CD4-positive, CD25-positive, alpha-beta regulatory T cell (primary cell): Measurements from ENCODE around the gene WNT2B. TPM values are rescaled to one million over a fixed set of nuclear protein-coding genes. Genes with fewer than 3 reads are reported as not detected.

Experiments
- ATAC-seq, 2 donors: fragments of 150-1000 bp; cut with Tn5 transposase; one replicate each; pipeline ENCODE4 v1.10.0; 2021; ENCODE audit warnings: low read depth in 2 of 2, moderate number of reproducible peaks in 2 of 2, moderate library complexity in 1 of 2
- DNase-seq, 3 donors: peaks; one replicate each; pipeline versions ENCODE4 v3.0.0 to v3.0.0-alpha.2; 2012 to 2022; ENCODE audit warnings: mixed read lengths in 1 of 3
- H3K27ac ChIP-seq: one replicate; pipeline ENCODE4 v1.7.0; 2013; ENCODE audit warnings: mild to moderate bottlenecking, low read length; ENCODE audit not compliant: insufficient read depth, poor library complexity, severe bottlenecking
- H3K27me3 ChIP-seq: one replicate; pipeline ENCODE4 v1.7.0; 2013; ENCODE audit warnings: low read length; ENCODE audit not compliant: control insufficient read depth, insufficient read depth
- H3K36me3 ChIP-seq: one replicate; pipeline ENCODE4 v1.7.0; 2013; ENCODE audit warnings: mild to moderate bottlenecking, low read length, moderate library complexity; ENCODE audit not compliant: control insufficient read depth, insufficient read depth
- H3K4me1 ChIP-seq: 2 replicates; pipeline ENCODE4 v1.7.0; 2013; ENCODE audit warnings: mild to moderate bottlenecking, low read length; ENCODE audit not compliant: insufficient read depth, control insufficient read depth, poor library complexity, severe bottlenecking
- H3K4me3 ChIP-seq: one replicate; pipeline ENCODE4 v1.7.0; 2013; ENCODE audit warnings: low read depth, mild to moderate bottlenecking, low read length, moderate library complexity
- H3K9me3 ChIP-seq, 2 experiments: 1 replicate in 1 of 2; 2 replicates in 1 of 2; pipeline ENCODE4 v1.7.0; 2013; ENCODE audit warnings: low read length in 2 of 2, mild to moderate bottlenecking in 1 of 2, moderate library complexity in 1 of 2; ENCODE audit not compliant: control insufficient read depth in 2 of 2
- H3K27ac Mint-ChIP-seq, 3 donors: one replicate each; pipeline ENCODE4 v1.8.0; 2020 to 2022; ENCODE audit warnings: mild to moderate bottlenecking in 3 of 3, mixed read lengths in 3 of 3, moderate library complexity in 2 of 3
- H3K27me3 Mint-ChIP-seq: one replicate; pipeline ENCODE4 v1.8.0; 2022; ENCODE audit warnings: mild to moderate bottlenecking, mixed read lengths
- H3K36me3 Mint-ChIP-seq: one replicate; pipeline ENCODE4 v1.8.0; 2020; ENCODE audit warnings: mixed read lengths
- H3K4me1 Mint-ChIP-seq, 4 donors: one replicate each; pipeline ENCODE4 v1.8.0; 2020 to 2022; ENCODE audit warnings: mixed read lengths in 4 of 4, mild to moderate bottlenecking in 1 of 4
- H3K4me3 Mint-ChIP-seq, 4 donors: one replicate each; pipeline ENCODE4 v1.8.0; 2020 to 2022; ENCODE audit warnings: mild to moderate bottlenecking in 4 of 4, mixed read lengths in 4 of 4, moderate library complexity in 3 of 4
- H3K9me3 Mint-ChIP-seq, 7 donors: one replicate each; pipeline ENCODE4 v1.8.0; 2020 to 2022; ENCODE audit warnings: mixed read lengths in 7 of 7, mild to moderate bottlenecking in 3 of 7, moderate library complexity in 2 of 7
- polyA plus RNA-seq, 4 donors: library from polyadenylated mRNA; unstranded; fragments of 300-500 nt; fragmentation: Illumina TruSeq; gene quantifications; one replicate each; pipeline ENCODE4 v1.2.3, GENCODE V29; 2021
- total RNA-seq: library from RNA; stranded (reverse); gene quantifications from one replicate; pipeline ENCODE4 v1.2.3, GENCODE V29; 2022

Gene WNT2B
- total and polyA plus RNA-seq, 5 donors from 2014 or later, result 0.01 to 1.2 (median 0.31) TPM; not detected in 1

DNA sequence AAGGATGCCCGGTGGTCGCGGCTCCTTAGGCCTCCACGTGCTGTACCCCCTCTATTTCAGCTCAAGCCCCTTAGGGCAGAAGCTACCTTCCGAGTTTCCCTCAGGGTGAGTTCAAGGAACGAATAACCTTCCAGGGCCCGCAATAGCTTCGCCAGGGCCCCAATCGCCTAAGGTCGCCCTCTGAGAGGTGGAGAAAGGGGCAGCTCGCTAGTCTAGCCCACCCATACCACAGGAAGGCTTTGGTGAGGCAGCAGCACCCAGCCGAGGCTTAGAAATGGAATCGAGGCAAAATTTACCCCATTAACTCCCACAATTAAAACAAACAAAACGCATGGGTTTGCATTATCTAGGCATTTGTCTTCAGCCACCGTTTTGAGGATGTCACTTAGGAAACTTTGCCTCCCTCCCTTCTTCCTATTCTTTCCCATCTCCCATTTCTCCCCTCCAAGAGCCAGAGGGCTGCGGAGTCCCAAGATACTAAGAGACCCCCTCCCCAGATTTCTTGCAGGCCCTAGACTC lies 954 bp downstream of the WNT2B start:
- Histone ChIP-seq H3K4me1 (peaks cover 21% of the 10 kb centered on the region), H3K4me3 (no peak overlapping the region), H3K27ac (no peak overlapping the region), H3K36me3 (no peaks in the 10 kb centered on the region), H3K27me3 (peaks cover 5% of the 10 kb centered on the region), H3K9me3 (no peaks in the 10 kb centered on the region)
- H3K27ac Mint-ChIP-seq, result no peak overlapping the region
- DNase-seq (no peak), ATAC-seq (no peak)
- H3K36me3 Mint-ChIP-seq, result no peaks in the 10 kb centered on the region
- no peaks in the 10 kb centered on the region for H3K9me3 Mint-ChIP-seq
- peaks cover 57% of the 10 kb centered on the region for H3K27me3 Mint-ChIP-seq
- H3K4me3 Mint-ChIP-seq, result peak overlapping the region; percentile 65 to 77 (median 72)
- H3K4me1 Mint-ChIP-seq, result peaks cover 0 to 25% (median 3%) of the 10 kb centered on the region in 4 donors

DNA sequence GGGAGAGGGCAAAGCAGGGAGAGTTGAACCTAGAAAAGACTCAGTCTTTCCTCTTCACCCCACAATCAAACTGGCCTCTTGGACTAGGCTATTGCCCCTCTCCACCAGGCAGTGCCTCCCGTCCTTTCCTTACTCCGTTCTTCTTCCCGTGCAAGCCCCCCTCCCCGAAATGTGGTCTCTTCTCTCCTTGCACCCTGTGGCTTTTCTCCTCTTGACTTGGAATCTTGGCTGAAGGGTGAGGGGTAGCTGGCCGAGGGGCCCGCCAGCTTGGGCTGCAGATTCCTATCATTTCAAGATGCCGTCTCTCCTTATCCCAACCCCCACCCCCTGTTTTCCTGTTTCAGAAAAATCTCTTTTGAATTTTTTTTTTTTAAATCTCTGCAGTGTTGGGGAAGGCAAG lies 1.6 kb downstream of the WNT2B start:
- H3K4me1 Mint-ChIP-seq, result peaks cover 0 to 25% (median 3%) of the 10 kb centered on the region in 4 donors
- DNase-seq, result no peak
- H3K27ac Mint-ChIP-seq, result peak overlapping the region in 1 of 3 donors; percentile 10

DNA sequence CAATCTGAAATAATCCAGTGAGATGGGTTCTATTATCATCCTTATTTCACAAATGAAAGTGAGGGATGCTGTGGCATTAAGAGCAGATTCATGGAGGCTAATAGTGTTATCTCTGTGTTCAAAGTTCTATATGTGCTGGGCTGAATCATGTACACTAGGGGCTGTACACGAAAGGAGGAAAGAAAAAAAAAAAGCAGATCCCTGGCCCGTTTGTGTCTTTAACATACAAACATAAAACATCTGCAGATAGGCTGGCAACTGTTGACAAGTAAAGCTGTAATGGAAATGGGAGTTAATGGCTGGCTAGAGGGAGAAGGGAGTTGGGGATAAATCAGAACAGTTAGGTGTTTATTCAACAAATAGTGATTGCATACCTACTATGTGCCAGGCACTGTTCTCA lies 3.1 kb downstream of the WNT2B start:
- peaks cover 4% of the 10 kb centered on the region for H3K36me3 Mint-ChIP-seq
- H3K9me3 ChIP-seq, result no peaks in the 10 kb centered on the region
- H3K27me3 Mint-ChIP-seq, result peaks cover 38% of the 10 kb centered on the region
- peaks cover 0 to 24% (median 3%) of the 10 kb centered on the region in 4 donors for H3K4me1 Mint-ChIP-seq
- H3K4me3 ChIP-seq, result no peak overlapping the region
- H3K27me3 ChIP-seq, result peaks cover 2% of the 10 kb centered on the region
- no peaks in the 10 kb centered on the region for H3K36me3 ChIP-seq
- peaks cover 21% of the 10 kb centered on the region for H3K4me1 ChIP-seq
- peak overlapping the region in 1 of 4 donors; percentile 79 for H3K4me3 Mint-ChIP-seq
- H3K9me3 Mint-ChIP-seq, result no peaks in the 10 kb centered on the region
- H3K27ac Mint-ChIP-seq, result no peak overlapping the region
- ATAC-seq (no peak), DNase-seq (no peak)
- no peak overlapping the region for H3K27ac ChIP-seq

More for the DNA sequence above, 1.6 kb downstream of the WNT2B start:
- Histone ChIP-seq H3K27me3 (peaks cover 3% of the 10 kb centered on the region), H3K4me3 (no peak overlapping the region), H3K4me1 (peaks cover 21% of the 10 kb centered on the region), H3K27ac (no peak overlapping the region), H3K36me3 (no peaks in the 10 kb centered on the region), H3K9me3 (no peaks in the 10 kb centered on the region)
- no peaks in the 10 kb centered on the region for H3K9me3 Mint-ChIP-seq
- H3K36me3 Mint-ChIP-seq, result peaks cover 2% of the 10 kb centered on the region
- no peak for ATAC-seq
- peak overlapping the region in 3 of 4 donors; percentile 24 to 77 (median 65) for H3K4me3 Mint-ChIP-seq
- H3K27me3 Mint-ChIP-seq, result peaks cover 52% of the 10 kb centered on the region

DNA sequence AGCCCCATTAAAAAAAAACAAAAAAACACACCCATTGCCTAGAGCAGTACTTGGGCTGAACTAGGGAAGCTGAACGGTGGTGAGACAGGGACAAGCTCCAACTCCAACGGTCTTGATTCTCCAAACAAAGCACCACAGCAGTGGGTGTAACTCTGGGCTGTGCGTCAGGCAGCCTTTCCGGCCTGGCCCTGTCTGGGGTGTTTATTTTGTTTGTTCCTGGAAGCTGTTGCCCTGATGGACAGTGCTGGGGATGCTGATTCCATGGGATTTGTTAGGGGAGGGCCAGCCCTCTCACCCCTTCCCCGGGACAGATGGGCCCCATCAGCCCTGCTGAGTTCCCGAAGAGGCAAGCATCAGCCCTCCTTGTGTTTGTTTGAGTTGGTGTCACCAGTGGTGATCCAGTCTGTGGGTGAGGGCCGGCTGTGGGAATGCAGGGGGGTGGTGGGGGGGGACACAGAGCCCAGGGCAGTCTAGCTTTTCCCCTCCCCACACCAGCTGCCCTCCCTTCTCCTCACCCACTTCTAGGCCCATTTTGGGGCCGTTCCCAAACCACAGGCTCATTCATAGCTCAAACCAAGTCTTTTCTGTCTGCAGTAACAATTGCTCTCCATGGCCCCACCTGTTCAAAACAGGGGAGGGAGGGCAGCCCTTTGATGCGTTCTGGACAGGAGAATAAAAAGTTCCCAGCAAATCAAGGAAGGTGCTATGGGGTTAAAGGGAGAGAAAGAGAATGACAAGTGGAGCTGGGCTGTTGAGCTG lies 4.5 kb downstream of the WNT2B start:
- Histone ChIP-seq H3K4me1 (peaks cover 11% of the 10 kb centered on the region), H3K4me3 (no peak overlapping the region), H3K27ac (no peak overlapping the region), H3K27me3 (peaks cover 2% of the 10 kb centered on the region), H3K9me3 (no peaks in the 10 kb centered on the region), H3K36me3 (no peaks in the 10 kb centered on the region)
- no peak for ATAC-seq
- Mint-ChIP-seq H3K27me3 (peaks cover 24% of the 10 kb centered on the region), H3K27ac (no peak overlapping the region), H3K4me3 (no peak overlapping the region), H3K4me1 (peaks cover 0 to 14% (median 3%) of the 10 kb centered on the region in 4 donors), H3K36me3 (peaks cover 4% of the 10 kb centered on the region), H3K9me3 (no peaks in the 10 kb centered on the region)
- no peak for DNase-seq

DNA sequence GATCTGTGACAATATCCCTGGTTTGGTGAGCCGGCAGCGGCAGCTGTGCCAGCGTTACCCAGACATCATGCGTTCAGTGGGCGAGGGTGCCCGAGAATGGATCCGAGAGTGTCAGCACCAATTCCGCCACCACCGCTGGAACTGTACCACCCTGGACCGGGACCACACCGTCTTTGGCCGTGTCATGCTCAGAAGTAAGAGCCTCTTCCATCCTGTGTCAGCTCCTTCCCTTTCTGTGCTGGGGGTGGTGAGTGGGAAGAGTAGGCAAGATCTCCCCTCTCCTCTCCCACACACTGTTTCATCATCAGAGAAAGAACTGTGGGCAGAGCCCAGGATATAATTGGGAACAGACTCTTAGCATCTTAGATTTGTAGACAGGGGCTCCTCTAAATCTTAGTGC lies 6.1 kb downstream of the WNT2B start:
- Histone ChIP-seq H3K36me3 (no peaks in the 10 kb centered on the region), H3K4me3 (no peak overlapping the region), H3K27ac (no peak overlapping the region), H3K4me1 (no peaks in the 10 kb centered on the region), H3K9me3 (no peaks in the 10 kb centered on the region), H3K27me3 (peaks cover 2% of the 10 kb centered on the region)
- H3K4me3 Mint-ChIP-seq, result no peak overlapping the region
- H3K36me3 Mint-ChIP-seq, result peaks cover 4% of the 10 kb centered on the region
- ATAC-seq (no peak), DNase-seq (no peak)
- peaks cover 16% of the 10 kb centered on the region for H3K27me3 Mint-ChIP-seq
- no peak overlapping the region for H3K27ac Mint-ChIP-seq
- no peaks in the 10 kb centered on the region for H3K9me3 Mint-ChIP-seq
- H3K4me1 Mint-ChIP-seq, result peaks cover 0 to 6% (median 2%) of the 10 kb centered on the region in 4 donors

DNA sequence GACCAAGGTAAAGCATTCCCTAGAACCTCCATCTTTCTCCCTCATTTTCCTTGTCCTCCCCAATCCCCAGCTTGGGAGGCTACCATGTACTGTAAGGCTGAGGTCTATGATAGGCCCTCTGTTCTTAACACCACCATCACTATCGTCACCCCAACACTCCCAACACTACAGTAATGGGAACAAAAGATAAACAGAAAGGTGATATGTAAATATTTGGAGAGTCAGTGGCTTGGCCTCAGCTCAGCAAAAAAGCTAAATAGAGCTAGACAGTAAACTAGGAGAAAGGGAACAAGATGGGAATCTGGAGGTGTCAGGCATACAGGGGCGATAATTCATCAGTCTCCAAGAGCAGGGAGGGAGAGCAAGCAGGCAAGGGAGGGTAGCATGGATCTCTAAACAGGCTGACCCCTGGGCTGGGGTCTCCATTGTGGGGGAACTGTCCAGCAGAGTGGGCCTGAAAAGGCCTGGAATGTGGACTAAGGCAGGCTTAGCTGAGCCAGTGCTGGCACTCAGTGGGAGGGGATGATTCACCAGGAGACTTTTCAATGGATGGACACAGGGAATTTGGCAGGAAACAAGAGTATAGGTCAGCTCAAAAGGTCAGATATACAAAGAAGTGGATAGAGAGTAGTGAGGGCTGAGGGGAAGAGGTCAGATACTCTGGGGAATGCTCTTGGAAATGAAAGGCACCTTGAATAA lies 6.7 kb downstream of the WNT2B start:
- H3K9me3 Mint-ChIP-seq, result no peaks in the 10 kb centered on the region
- H3K36me3 ChIP-seq, result no peaks in the 10 kb centered on the region
- H3K27me3 Mint-ChIP-seq, result peaks cover 10% of the 10 kb centered on the region
- no peak overlapping the region for H3K4me3 ChIP-seq
- no peaks in the 10 kb centered on the region for H3K27me3 ChIP-seq
- no peak for ATAC-seq
- H3K4me1 Mint-ChIP-seq, result peaks cover 0 to 3% (median 0%) of the 10 kb centered on the region in 4 donors
- no peak overlapping the region for H3K4me3 Mint-ChIP-seq
- peaks cover 7% of the 10 kb centered on the region for H3K36me3 Mint-ChIP-seq
- H3K27ac Mint-ChIP-seq, result no peak overlapping the region
- H3K4me1 ChIP-seq, result no peaks in the 10 kb centered on the region
- no peaks in the 10 kb centered on the region for H3K9me3 ChIP-seq
- DNase-seq, result no peak
- no peak overlapping the region for H3K27ac ChIP-seq

DNA sequence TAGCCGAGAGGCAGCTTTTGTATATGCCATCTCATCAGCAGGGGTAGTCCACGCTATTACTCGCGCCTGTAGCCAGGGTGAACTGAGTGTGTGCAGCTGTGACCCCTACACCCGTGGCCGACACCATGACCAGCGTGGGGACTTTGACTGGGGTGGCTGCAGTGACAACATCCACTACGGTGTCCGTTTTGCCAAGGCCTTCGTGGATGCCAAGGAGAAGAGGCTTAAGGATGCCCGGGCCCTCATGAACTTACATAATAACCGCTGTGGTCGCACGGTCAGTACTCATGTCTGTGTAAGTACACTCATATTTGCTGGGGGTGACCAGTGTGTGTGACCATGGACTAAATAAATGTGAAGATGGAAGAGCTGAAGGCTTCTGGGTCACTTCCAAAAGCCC lies 7.4 kb downstream of the WNT2B start:
- no peak overlapping the region for H3K27ac Mint-ChIP-seq
- H3K36me3 ChIP-seq, result no peaks in the 10 kb centered on the region
- peaks cover 7% of the 10 kb centered on the region for H3K36me3 Mint-ChIP-seq

More for the DNA sequence above, 7.4 kb downstream of the WNT2B start:
- no peak for DNase-seq
- no peak overlapping the region for H3K4me3 ChIP-seq
- H3K27me3 Mint-ChIP-seq, result peaks cover 5% of the 10 kb centered on the region
- H3K27ac ChIP-seq, result no peak overlapping the region
- no peak for ATAC-seq
- H3K4me1 ChIP-seq, result no peaks in the 10 kb centered on the region
- no peak overlapping the region for H3K4me3 Mint-ChIP-seq
- H3K27me3 ChIP-seq, result no peaks in the 10 kb centered on the region
- no peaks in the 10 kb centered on the region for H3K9me3 ChIP-seq
- H3K9me3 Mint-ChIP-seq, result no peaks in the 10 kb centered on the region
- H3K4me1 Mint-ChIP-seq, result no peaks in the 10 kb centered on the region
